HFF-Myc (cell line): ENCODE results near the gene IL16.

Source experiments
- DNase-seq: peaks from one replicate; pipeline ENCODE4 v3.0.0-alpha.2; 2011; ENCODE audit warnings: low read depth; ENCODE audit errors: extremely low read depth
- H3K4me3 ChIP-seq: replicated peaks from 2 replicates; pipeline ENCODE4 v1.5.1; 2011; ENCODE audit warnings: low read depth, mild to moderate bottlenecking, control low read depth, low read length
- CTCF ChIP-seq: IDR thresholded peaks from 2 replicates; pipeline ENCODE4 v1.5.1; 2012; ENCODE audit warnings: mild to moderate bottlenecking, low read depth, low read length, control low read depth; ENCODE audit errors: missing control alignments

Gene IL16

DNA sequence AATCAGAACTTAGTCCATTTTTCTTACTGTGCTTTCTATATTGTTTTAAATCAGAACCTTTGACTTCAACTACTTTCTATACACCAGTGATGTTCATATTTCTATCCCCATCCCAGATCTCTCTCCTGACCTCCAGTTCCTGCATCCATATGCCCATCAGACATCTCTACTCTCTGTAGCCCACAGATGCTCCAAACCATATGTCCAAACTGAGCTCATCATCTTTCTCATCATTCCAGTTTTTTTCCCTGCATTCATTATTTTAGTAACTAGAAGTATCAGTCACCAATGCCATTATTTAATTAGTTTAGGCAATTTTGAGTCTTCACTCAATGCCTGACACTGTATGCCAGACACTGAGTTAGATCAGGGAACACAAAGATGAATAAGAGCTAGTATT lies 25.4 kb upstream of the IL16 start:
- no peak for TF ChIP-seq CTCF
- DNase-seq: no peak

GRCh38 chr15:81174125-81174791 lies 22.4 kb upstream of the IL16 start:
- TF ChIP-seq CTCF: no peak
- DNase-seq: no peak
- H3K4me3 ChIP-seq: no peak overlapping the region

More for the DNA sequence above, 25.4 kb upstream of the IL16 start:
- no peak overlapping the region for H3K4me3 ChIP-seq

DNA sequence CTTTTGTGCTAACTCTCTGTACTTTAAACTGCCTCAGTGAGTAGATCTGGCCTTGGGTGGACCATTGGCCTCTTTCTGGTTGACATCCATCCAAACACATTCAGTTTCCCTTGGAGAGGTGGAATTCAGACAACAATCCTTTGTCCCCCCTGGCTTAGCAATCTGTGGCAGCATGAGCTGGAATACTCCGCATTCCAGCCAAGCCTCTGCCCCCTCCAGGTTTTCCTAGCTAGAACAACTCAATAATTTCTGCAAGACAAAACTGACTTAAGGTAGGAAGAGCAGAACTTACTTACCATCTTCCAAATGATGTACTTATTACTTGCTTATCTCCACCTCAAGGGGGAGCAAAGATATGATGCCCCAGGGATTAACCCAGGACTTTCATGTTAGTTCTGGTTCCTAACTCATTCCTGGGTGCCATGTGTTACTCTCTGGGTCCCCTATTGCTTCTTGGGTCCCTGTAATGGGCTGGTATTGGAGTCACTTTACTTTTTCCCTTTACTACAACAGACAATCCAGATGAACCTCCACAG lies 21.8 kb upstream of the IL16 start:
- no peak for DNase-seq

GRCh38 chr15:81175496-81175895 lies 21.2 kb upstream of the IL16 start:
- no peak for TF ChIP-seq CTCF
- no peak for DNase-seq
- H3K4me3 ChIP-seq: no peak overlapping the region

More for the DNA sequence above, 21.8 kb upstream of the IL16 start:
- no peak overlapping the region for H3K4me3 ChIP-seq
- TF ChIP-seq CTCF: no peak

GRCh38 chr15:81176291-81176893 lies 20.3 kb upstream of the IL16 start:
- DNase-seq: no peak
- no peak overlapping the region for H3K4me3 ChIP-seq

GRCh38 chr15:81178365-81178764 lies 18.3 kb upstream of the IL16 start:
- H3K4me3 ChIP-seq: no peak overlapping the region
- DNase-seq: no peak
- no peak for TF ChIP-seq CTCF

More at GRCh38 chr15:81176291-81176893, 20.3 kb upstream of the IL16 start:
- TF ChIP-seq CTCF: no peak
